ENCODE results near the gene SND1.

Gene SND1

GRCh38 chr7:128032605-128033235, 380.7 kb downstream of the SND1 start:
- DNase-seq = no peak

- DNase-seq = no peak
Measured at GRCh38 chr7:128033246-128033645, 381.3 kb downstream of the SND1 start.

- no peak for DNase-seq
Measured at GRCh38 chr7:128034825-128035224, 382.8 kb downstream of the SND1 start.

GRCh38 chr7:128035712-128036111, 383.7 kb downstream of the SND1 start:
- DNase-seq = peak; percentile 15

- no peak for DNase-seq
Measured at GRCh38 chr7:128036226-128036940, 384.4 kb downstream of the SND1 start.

- no peak for DNase-seq
Measured at GRCh38 chr7:128037081-128037480, 385.1 kb downstream of the SND1 start.

- DNase-seq = no peak
Measured at GRCh38 chr7:128037880-128038619, 386.1 kb downstream of the SND1 start.

- no peak for DNase-seq
Measured at GRCh38 chr7:128039544-128039953, 387.6 kb downstream of the SND1 start.

GRCh38 chr7:128040205-128040604, 388.2 kb downstream of the SND1 start:
- DNase-seq = no peak

- DNase-seq = no peak
Measured at GRCh38 chr7:128041203-128041602, 389.2 kb downstream of the SND1 start.

- DNase-seq = no peak
Measured at GRCh38 chr7:128042012-128042411, 390.0 kb downstream of the SND1 start.

GRCh38 chr7:128044064-128044463, 392.1 kb downstream of the SND1 start:
- no peak for DNase-seq

GRCh38 chr7:128045158-128045557, 393.2 kb downstream of the SND1 start:
- DNase-seq = no peak

- DNase-seq = no peak
Measured at GRCh38 chr7:128045766-128046165, 393.8 kb downstream of the SND1 start.

GRCh38 chr7:128052404-128052803, 400.4 kb downstream of the SND1 start:
- DNase-seq = no peak

GRCh38 chr7:128053023-128053422, 401.0 kb downstream of the SND1 start:
- DNase-seq = peak; percentile 63

GRCh38 chr7:128053991-128054390, 402.0 kb downstream of the SND1 start:
- DNase-seq = no peak

- DNase-seq = no peak
Measured at GRCh38 chr7:128054511-128054910, 402.5 kb downstream of the SND1 start.

- no peak for DNase-seq
Measured at GRCh38 chr7:128055637-128056036, 403.6 kb downstream of the SND1 start.

GRCh38 chr7:128056901-128057300, 404.9 kb downstream of the SND1 start:
- DNase-seq = no peak

GRCh38 chr7:128057909-128058308, 405.9 kb downstream of the SND1 start:
- no peak for DNase-seq

GRCh38 chr7:128059143-128059988, 407.4 kb downstream of the SND1 start:
- no peak for DNase-seq

GRCh38 chr7:128060018-128060417, 408.0 kb downstream of the SND1 start:
- DNase-seq = no peak
